Pancreas (tissue), 10 donors: ENCODE results near the gene MOSPD3. TPM values are rescaled to one million over a fixed set of nuclear protein-coding genes. Genes with fewer than 3 reads are reported as not detected.
A peak's percentile ranks its signal among the peaks of the same experiment; 100 is the strongest.

Experiments used
- ATAC-seq, 4 donors: fragments of 200-7000 bp; cut with Tn5 transposase; one replicate each; pipeline versions ENCODE4 v1.8.0 to v1.9.1; 2020; ENCODE audit warnings: mild to moderate bottlenecking in 4 of 4, moderate library complexity in 4 of 4
- DNase-seq, 6 donors: peaks; one replicate each; pipeline ENCODE4 v3.0.0-alpha.2; 2020
- FAIRE-seq: peaks from 2 replicates; lab custom pipeline; 2012; peaks lifted over from hg19 to GRCh38; lab: Jason Lieb, UNC
- H3K27ac ChIP-seq, 4 donors: fragments of 200-600 bp; sonication (generic); 1 replicate in 3 of 4; 2 replicates in 1 of 4; pipeline versions ENCODE4 v1.5.0 to v1.8.0; 2020
- H3K27me3 ChIP-seq, 4 donors: fragments of 200-600 bp; one replicate each; pipeline ENCODE4 v1.8.0; 2021
- H3K36me3 ChIP-seq, 3 donors: fragments of 200-600 bp; sonication (generic) in 1 of 3; one replicate each; pipeline versions ENCODE4 v1.5.0 to v1.8.0; 2020 to 2021
- H3K4me1 ChIP-seq, 3 donors: fragments of 200-600 bp; one replicate each; pipeline ENCODE4 v1.8.0; 2021
- H3K4me3 ChIP-seq, 4 donors: fragments of 200-600 bp; sonication (generic) in 2 of 4; one replicate each; pipeline versions ENCODE4 v1.5.0 to v1.8.0; 2020 to 2021
- H3K9me3 ChIP-seq, 4 donors: fragments of 200-600 bp; one replicate each; pipeline ENCODE4 v1.8.0; 2021
- CTCF ChIP-seq, 4 donors: fragments of 200-600 bp; sonication (generic) in 3 of 4; IDR thresholded peaks; one replicate each; pipeline versions ENCODE4 v1.5.0 to v1.8.0; 2021; ENCODE audit warnings: antibody characterized with exemption in 4 of 4
- WGBS, 2 donors: extraction: QIAGEN DNeasy Blood & Tissue Kit; methylation state at CpG; one replicate each; pipeline ENCODE4 v1.1.7; 2013; 5-methylcytosine and 5-hydroxymethylcytosine counted together
- intact Hi-C, 3 donors: fragments of 100-400 bp; cut with DNase I; formaldehyde crosslinking; loops; one replicate each; pipeline versions ENCODE4 v1.11.1 to v1.14.2; 2022
- polyA plus RNA-seq, 2 donors: library from polyadenylated mRNA; stranded (reverse); fragments of 200-250 nt; gene quantifications; one replicate each; pipeline ENCODE4 v1.2.3, GENCODE V29; 2013
- total RNA-seq, 6 donors: library from RNA; stranded (reverse); fragmentation: NEBNext Ultra II Directional in 4 of 6; extraction: Animal tissue kit (Norgen Biotek cat#: 25700) in 4 of 6; gene quantifications; one replicate each; pipeline versions ENCODE4 v1.2.1 to v1.2.4, GENCODE V29; 2021 to 2023
- donor health status: healthy with polysubstance abuse.
- donor health status: DM: no; HTN: no; CAD: no; lungs with moderate emphysema.
- donor health status: DM: no; HTN: no; CAD: no.
- donor health status: control.
- donor health status: control.
- donor health status: Bipolar disorder and iron deficiency.
- donor health status: DM: yes; HTN: yes; CAD: no.
- donor health status: DM: no; HTN: no; CAD: no.
- donor health status: DM: no; HTN: no; CAD: no.
- donor health status: DM: yes; HTN: yes; CAD: no.

MOSPD3 gene
- total and polyA plus RNA-seq, 8 donors: 6.8 to 19.7 (median 10.3) TPM

- peak overlapping the region in 2 of 4 donors; percentile 27 to 41 for H3K4me3 ChIP-seq
- peaks cover 22 to 27% (median 22%) of the 10 kb centered on the region in 3 donors for H3K4me1 ChIP-seq
- DNase-seq (peak in 5 of 6 donors; percentile 58 to 82 (median 66)), ATAC-seq (peak; percentile 13 to 55 (median 38)), FAIRE-seq (no peak)
- no peak for TF ChIP-seq CTCF (IDR thresholded peaks at IDR 0.05)
- no peaks in the 10 kb centered on the region for H3K9me3 ChIP-seq
- no peaks in the 10 kb centered on the region for H3K27me3 ChIP-seq
- WGBS, 2 donors: 58% methylated on average over 35 to 36 of the region's 36 CpGs
- peaks cover 0 to 3% (median 0%) of the 10 kb centered on the region in 3 donors for H3K36me3 ChIP-seq
- intact Hi-C loops: loop anchor here in 1 of 3 donors (10.0 kb wide), 1 partner anchor 116 kb away; no protein-coding TSS in a partner anchor
- peak overlapping the region; percentile 65 to 86 (median 72) for H3K27ac ChIP-seq
Measured at GRCh38 chr7:100568896-100569844, 43.2 kb upstream of the MOSPD3 start.

- no peaks in the 10 kb centered on the region for H3K9me3 ChIP-seq
- no peak overlapping the region for H3K27ac ChIP-seq
- H3K4me1 ChIP-seq: peaks cover 22 to 27% (median 22%) of the 10 kb centered on the region in 3 donors
- ATAC-seq (no peak), FAIRE-seq (no peak), DNase-seq (peak in 1 of 6 donors; percentile 73)
- H3K27me3 ChIP-seq: no peaks in the 10 kb centered on the region
- 79 to 80% methylated on average over 24 to 26 of the region's 26 CpGs for WGBS, 2 donors
- H3K4me3 ChIP-seq: no peak overlapping the region
- peaks cover 0 to 19% (median 7%) of the 10 kb centered on the region in 3 donors for H3K36me3 ChIP-seq
- intact Hi-C loops: no loop called here
- TF ChIP-seq CTCF (IDR thresholded peaks at IDR 0.05): no peak
Measured at GRCh38 chr7:100570954-100571828, 41.1 kb upstream of the MOSPD3 start.

GRCh38 chr7:100571829-100572116, 40.6 kb upstream of the MOSPD3 start:
- ATAC-seq (no peak), FAIRE-seq (no peak), DNase-seq (peak in 1 of 6 donors; percentile 15)
- H3K9me3 ChIP-seq: no peaks in the 10 kb centered on the region
- H3K4me1 ChIP-seq: peaks cover 22 to 27% (median 22%) of the 10 kb centered on the region in 3 donors
- intact Hi-C loops: no loop called here
- no peak for TF ChIP-seq CTCF (IDR thresholded peaks at IDR 0.05)
- peaks cover 0 to 25% (median 10%) of the 10 kb centered on the region in 3 donors for H3K36me3 ChIP-seq
- H3K27ac ChIP-seq: no peak overlapping the region
- no peak overlapping the region for H3K4me3 ChIP-seq
- WGBS, 2 donors: 82 to 89% methylated on average over 2 of the region's 2 CpGs
- no peaks in the 10 kb centered on the region for H3K27me3 ChIP-seq

- no peak overlapping the region for H3K4me3 ChIP-seq
- DNase-seq: peak in 2 of 6 donors; percentile 15 to 77
- no peak for FAIRE-seq
- no peak for TF ChIP-seq CTCF (IDR thresholded peaks at IDR 0.05)
- 79 to 84% methylated on average over 20 of the region's 20 CpGs for WGBS, 2 donors
- peaks cover 16 to 22% (median 20%) of the 10 kb centered on the region in 3 donors for H3K4me1 ChIP-seq
- ATAC-seq: no peak
- peaks cover 0 to 31% (median 10%) of the 10 kb centered on the region in 3 donors for H3K36me3 ChIP-seq
- H3K27ac ChIP-seq: no peak overlapping the region
- no peaks in the 10 kb centered on the region for H3K27me3 ChIP-seq
- no peaks in the 10 kb centered on the region for H3K9me3 ChIP-seq
- intact Hi-C loops: no loop called here
Measured at GRCh38 chr7:100572281-100572948, 39.9 kb upstream of the MOSPD3 start.
